ENCODE data around the gene PAK5.

DNA sequence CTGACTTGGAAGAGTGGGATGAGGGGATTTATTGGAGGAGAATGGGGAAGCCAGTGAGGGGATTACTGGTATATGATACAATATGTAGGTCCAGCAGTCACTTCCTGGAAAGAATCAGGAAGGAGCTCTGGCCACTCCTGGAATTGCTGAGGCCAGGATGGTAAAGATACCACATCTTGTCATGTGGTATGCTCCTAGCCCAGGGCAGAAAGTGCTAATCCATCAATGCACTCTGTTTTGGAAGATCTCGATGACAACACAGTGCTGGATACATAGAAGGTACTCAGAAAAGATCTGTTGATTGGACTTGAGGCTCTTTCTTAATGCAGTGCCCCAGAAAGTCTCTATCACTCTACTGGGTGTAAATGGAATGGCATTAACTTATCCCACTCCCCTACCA is 271.9 kb downstream of the PAK5 start:
- TF ChIP-seq, protein P1, sequence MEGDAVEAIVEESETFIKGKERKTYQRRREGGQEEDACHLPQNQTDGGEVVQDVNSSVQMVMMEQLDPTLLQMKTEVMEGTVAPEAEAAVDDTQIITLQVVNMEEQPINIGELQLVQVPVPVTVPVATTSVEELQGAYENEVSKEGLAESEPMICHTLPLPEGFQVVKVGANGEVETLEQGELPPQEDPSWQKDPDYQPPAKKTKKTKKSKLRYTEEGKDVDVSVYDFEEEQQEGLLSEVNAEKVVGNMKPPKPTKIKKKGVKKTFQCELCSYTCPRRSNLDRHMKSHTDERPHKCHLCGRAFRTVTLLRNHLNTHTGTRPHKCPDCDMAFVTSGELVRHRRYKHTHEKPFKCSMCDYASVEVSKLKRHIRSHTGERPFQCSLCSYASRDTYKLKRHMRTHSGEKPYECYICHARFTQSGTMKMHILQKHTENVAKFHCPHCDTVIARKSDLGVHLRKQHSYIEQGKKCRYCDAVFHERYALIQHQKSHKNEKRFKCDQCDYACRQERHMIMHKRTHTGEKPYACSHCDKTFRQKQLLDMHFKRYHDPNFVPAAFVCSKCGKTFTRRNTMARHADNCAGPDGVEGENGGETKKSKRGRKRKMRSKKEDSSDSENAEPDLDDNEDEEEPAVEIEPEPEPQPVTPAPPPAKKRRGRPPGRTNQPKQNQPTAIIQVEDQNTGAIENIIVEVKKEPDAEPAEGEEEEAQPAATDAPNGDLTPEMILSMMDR (IDR thresholded peaks at IDR 0.05): no peak
- TF ChIP-seq POLR2A (IDR thresholded peaks at IDR 0.05): no peak

All from esophagus squamous epithelium (tissue), 4 donors.